Fibroblast of gingiva (primary cell): ENCODE results near the gene NECTIN2.
"Not testable (repeated sequence)": the region's sequence is repeated elsewhere in the genome, so short reads cannot be mapped to it uniquely, and the experiment has no call there.

Experiments
- DNase-seq: peaks from one replicate; pipeline ENCODE4 v3.0.0-alpha.2; 2011; ENCODE audit warnings: low read depth

Gene NECTIN2

GRCh38 chr19:44884566-44884965 lies 38.5 kb downstream of the NECTIN2 start:
- DNase-seq: no peak

DNA sequence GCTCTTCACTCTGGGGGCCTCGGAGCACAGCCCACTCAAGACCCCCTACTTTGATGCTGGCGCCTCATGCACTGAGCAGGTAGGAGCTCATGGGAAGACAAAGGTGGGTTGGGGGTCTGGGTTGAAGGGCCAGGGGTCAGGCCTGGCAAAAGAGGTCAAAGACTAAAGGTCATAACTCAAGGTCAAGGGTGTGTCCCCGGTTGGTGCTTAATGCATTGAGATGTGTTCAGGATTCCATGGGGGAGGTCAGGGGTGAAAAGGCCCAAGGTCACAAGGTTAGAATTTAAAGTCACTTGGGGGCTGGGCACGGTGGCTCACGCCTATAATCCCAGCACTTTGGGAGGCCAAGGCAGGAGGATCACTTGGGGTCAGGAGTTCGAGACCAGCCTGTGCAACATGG lies 40.0 kb downstream of the NECTIN2 start:
- no peak for DNase-seq

GRCh38 chr19:44887648-44888047 lies 41.6 kb downstream of the NECTIN2 start:
- DNase-seq: no peak

- DNase-seq: not testable (repeated sequence)
Observed at GRCh38 chr19:44888335-44888734, 42.2 kb downstream of the NECTIN2 start.

GRCh38 chr19:44889830-44890365 lies 43.8 kb downstream of the NECTIN2 start:
- no peak for DNase-seq

- DNase-seq: peak; percentile 100
Observed at GRCh38 chr19:44890366-44891015, 44.4 kb downstream of the NECTIN2 start.

- DNase-seq: no peak
Observed at GRCh38 chr19:44891016-44891882, 45.2 kb downstream of the NECTIN2 start, which contains the start of gene TOMM40. Gene TOMM40, plus strand, starts transcription at chr19:44891254. Its CDS starts 162 bp downstream, at chr19:44891416.

- no peak for DNase-seq
Observed at GRCh38 chr19:44892932-44893331, 46.8 kb downstream of the NECTIN2 start.

- no peak for DNase-seq
Observed at GRCh38 chr19:44893332-44894051, 47.4 kb downstream of the NECTIN2 start.

GRCh38 chr19:44894052-44894400 lies 47.9 kb downstream of the NECTIN2 start:
- no peak for DNase-seq

DNA sequence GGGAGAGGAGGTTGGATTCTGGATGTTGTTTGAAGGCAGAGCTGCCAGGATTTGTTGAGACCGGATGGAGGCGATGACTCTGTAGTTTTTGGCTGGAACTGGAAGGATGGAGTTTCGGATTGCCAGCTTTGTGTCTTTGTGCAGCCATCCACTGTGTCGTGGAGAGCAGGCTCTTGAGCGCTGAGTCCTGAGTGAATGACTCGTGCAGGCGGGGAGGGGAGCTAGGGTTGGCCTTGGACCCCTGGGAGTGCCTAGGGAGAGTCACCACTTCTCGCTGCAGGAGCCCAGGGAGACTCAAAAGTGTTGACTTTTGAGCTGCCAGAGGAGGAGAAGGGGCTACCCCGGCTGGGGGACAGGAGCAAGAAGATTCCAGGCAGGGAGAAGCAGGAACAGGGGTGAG lies 48.8 kb downstream of the NECTIN2 start:
- no peak for DNase-seq

DNA sequence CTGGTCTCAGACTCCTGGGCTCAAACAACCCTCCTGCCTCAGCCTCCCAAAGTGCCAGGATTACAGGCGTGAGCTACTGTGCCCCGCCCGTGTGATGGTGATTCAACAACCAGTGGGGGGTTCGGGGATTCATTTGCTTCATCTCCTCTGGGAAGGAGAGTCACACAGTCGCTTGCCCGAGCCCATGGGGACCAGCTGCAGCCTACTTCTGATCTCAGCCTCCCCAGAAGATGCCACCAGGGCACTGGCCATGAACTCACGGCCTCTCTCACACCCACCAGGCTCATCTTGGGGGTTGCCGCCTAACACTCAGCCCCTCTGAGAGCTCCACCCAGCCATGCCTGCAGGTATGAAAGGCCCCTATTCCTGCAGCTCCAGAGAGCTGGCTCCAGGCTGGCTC lies 51.7 kb downstream of the NECTIN2 start:
- DNase-seq: no peak

DNA sequence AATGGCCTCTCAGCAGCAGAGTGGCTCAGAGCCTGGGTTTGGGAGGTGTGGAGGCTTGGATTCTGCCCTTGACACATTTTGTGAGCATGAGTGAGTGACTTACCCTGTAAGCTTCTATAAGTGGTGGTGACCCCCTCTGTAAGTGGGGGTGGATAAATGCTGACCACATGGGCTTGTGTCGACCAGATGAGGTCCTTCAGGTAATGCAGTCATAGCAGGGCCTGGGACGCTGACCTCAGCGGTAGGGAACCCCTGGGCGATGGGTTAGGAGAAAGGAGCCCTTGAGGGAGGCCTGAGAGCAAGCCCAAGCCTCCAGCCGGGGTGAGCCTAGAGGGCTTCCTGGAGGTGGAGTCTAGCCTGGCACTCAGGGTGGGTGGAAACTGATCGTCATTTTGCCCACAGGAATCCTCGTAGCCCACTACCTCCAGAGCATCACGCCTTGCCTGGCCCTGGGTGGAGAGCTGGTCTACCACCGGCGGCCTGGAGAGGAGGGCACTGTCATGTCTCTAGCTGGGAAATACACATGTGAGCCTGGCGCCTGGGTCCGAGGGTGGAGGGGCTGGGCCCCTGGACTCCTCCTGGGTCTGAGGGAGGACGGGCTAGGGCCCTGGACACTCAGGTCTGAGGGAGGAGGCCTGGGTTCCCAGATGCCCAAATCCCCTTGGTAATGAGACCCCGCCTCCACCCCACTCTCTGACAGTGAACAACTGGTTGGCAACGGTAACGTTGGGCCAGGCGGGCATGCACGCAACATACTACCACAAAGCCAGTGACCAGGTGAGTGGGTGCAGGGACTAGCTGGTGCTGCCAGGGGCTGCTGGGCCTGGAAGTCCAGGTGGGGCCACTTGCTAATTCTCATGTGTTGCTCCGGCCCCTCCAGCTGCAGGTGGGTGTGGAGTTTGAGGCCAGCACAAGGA lies 54.5 kb downstream of the NECTIN2 start:
- DNase-seq: no peak

GRCh38 chr19:44903216-44903601 lies 57.1 kb downstream of the NECTIN2 start:
- no peak for DNase-seq

DNA sequence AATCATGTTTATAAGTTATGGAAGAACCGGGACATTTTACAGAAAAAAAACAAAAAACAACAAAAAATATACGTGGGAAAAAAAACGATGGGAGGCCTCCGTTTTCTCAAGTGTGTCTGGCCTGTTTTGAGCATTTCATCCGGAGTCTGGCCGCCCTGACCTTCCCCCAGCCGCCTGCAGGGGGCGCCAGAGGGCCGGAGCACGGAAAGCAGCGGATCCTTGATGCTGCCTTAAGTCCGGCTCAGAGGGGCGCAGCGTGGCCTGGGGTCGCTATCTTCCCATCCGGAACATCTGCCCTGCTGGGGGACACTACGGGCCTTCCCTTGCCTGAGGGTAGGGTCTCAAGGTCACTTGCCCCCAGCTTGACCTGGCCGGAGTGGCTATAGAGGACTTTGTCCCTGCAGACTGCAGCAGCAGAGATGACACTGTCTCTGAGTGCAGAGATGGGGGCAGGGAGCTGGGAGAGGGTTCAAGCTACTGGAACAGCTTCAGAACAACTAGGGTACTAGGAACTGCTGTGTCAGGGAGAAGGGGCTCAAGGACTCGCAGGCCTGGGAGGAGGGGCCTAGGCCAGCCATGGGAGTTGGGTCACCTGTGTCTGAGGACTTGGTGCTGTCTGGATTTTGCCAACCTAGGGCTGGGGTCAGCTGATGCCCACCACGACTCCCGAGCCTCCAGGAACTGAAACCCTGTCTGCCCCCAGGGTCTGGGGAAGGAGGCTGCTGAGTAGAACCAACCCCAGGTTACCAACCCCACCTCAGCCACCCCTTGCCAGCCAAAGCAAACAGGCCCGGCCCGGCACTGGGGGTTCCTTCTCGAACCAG lies 57.7 kb downstream of the NECTIN2 start:
- peak; percentile 50 for DNase-seq

- no peak for DNase-seq
Observed at GRCh38 chr19:44904426-44904994, 58.4 kb downstream of the NECTIN2 start.

- DNase-seq: no peak
Observed at GRCh38 chr19:44905437-44906160, 59.5 kb downstream of the NECTIN2 start, which contains the start of gene APOE. Gene APOE, plus strand, starts transcription at chr19:44905796. Its CDS starts 829 bp downstream, at chr19:44906625.

- DNase-seq: no peak
Observed at GRCh38 chr19:44907613-44908012, 61.5 kb downstream of the NECTIN2 start.

- DNase-seq: no peak
Observed at GRCh38 chr19:44908074-44908835, 62.2 kb downstream of the NECTIN2 start.
